ENCODE results near the gene CHRNA3.

DNA sequence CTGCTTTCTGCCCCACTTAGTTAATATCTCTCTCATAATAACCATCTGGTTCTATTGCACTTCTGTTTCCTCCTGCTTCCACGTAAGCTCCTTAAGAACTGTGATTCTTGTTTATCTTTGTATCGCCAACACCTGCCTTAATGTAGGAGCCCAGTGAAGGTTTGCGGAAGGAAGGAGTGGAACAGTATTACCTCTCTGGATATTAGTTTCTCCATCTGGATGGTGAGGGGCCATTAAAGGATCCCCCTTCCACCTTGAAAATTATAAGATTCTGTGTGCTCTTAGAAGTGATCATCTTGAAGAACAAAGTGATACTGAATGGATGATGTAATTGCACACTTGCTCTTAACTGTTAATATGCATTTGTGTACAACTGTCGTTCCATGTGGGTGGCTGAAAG lies 53.3 kb downstream of the CHRNA3 start:
- TF ChIP-seq, protein P1, sequence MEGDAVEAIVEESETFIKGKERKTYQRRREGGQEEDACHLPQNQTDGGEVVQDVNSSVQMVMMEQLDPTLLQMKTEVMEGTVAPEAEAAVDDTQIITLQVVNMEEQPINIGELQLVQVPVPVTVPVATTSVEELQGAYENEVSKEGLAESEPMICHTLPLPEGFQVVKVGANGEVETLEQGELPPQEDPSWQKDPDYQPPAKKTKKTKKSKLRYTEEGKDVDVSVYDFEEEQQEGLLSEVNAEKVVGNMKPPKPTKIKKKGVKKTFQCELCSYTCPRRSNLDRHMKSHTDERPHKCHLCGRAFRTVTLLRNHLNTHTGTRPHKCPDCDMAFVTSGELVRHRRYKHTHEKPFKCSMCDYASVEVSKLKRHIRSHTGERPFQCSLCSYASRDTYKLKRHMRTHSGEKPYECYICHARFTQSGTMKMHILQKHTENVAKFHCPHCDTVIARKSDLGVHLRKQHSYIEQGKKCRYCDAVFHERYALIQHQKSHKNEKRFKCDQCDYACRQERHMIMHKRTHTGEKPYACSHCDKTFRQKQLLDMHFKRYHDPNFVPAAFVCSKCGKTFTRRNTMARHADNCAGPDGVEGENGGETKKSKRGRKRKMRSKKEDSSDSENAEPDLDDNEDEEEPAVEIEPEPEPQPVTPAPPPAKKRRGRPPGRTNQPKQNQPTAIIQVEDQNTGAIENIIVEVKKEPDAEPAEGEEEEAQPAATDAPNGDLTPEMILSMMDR (IDR thresholded peaks at IDR 0.05) = no peak
- no peak for TF ChIP-seq EZH2 (IDR thresholded peaks at IDR 0.05; ENCODE audit: borderline replicate concordance, insufficient read depth, low read depth, low read length, poor library complexity, severe bottlenecking)
